Bronchial epithelial cell (primary cell): ENCODE results near the gene BTG2. TPM values are rescaled to one million over a fixed set of nuclear protein-coding genes. Genes with fewer than 3 reads are reported as not detected.

Source experiments
- DNase-seq: peaks from one replicate; pipeline ENCODE4 v3.0.0-alpha.2; 2010; ENCODE audit warnings: low read depth
- FAIRE-seq: peaks from 2 replicates; lab custom pipeline; 2011; peaks lifted over from hg19 to GRCh38; lab: Jason Lieb, UNC
- H3K27me3 ChIP-seq: 2 replicates; pipeline ENCODE4 v1.5.1; 2011; ENCODE audit warnings: low read length; ENCODE audit not compliant: control insufficient read depth, insufficient read depth
- H3K36me3 ChIP-seq: 2 replicates; pipeline ENCODE4 v1.5.1; 2011; ENCODE audit warnings: low read length; ENCODE audit not compliant: control insufficient read depth, insufficient read depth
- H3K4me3 ChIP-seq: 2 replicates; pipeline ENCODE4 v1.5.1; 2011; ENCODE audit warnings: mild to moderate bottlenecking, low read depth, low read length, control low read depth
- CTCF ChIP-seq: IDR thresholded peaks from 2 replicates; pipeline ENCODE4 v1.5.1; 2011; ENCODE audit warnings: mild to moderate bottlenecking, moderate library complexity, low read length, control low read depth, inconsistent platforms; ENCODE audit not compliant: insufficient read depth, severe bottlenecking
- total RNA-seq: library from RNA; depleted of rRNA; stranded (reverse); fragments of >200 nt; gene quantifications from 2 replicates; pipeline ENCODE4 v1.2.1, GENCODE V29; 2014

BTG2 gene
- total RNA-seq, 1 donor from 2014 or later = 12.9 TPM

GRCh38 chr1:203325026-203325417 is 19.7 kb downstream of the BTG2 start:
- H3K4me3 ChIP-seq = no peak overlapping the region
- DNase-seq = no peak
- TF ChIP-seq CTCF = no peak
- H3K36me3 ChIP-seq = no peaks in the 10 kb centered on the region
- no peak for FAIRE-seq
- peaks cover 2% of the 10 kb centered on the region for H3K27me3 ChIP-seq

GRCh38 chr1:203325418-203326091 is 20.2 kb downstream of the BTG2 start:
- DNase-seq (no peak), FAIRE-seq (no peak)
- H3K36me3 ChIP-seq = no peaks in the 10 kb centered on the region
- H3K27me3 ChIP-seq = peaks cover 2% of the 10 kb centered on the region
- H3K4me3 ChIP-seq = no peak overlapping the region
- TF ChIP-seq CTCF = no peak

GRCh38 chr1:203326830-203327683 is 21.7 kb downstream of the BTG2 start:
- no peak for TF ChIP-seq CTCF
- no peaks in the 10 kb centered on the region for H3K36me3 ChIP-seq
- H3K4me3 ChIP-seq = peak overlapping the region; percentile 43
- H3K27me3 ChIP-seq = peaks cover 2% of the 10 kb centered on the region
- FAIRE-seq (no peak), DNase-seq (peak; percentile 78)

GRCh38 chr1:203327684-203328457 is 22.6 kb downstream of the BTG2 start:
- DNase-seq = peak; percentile 73
- no peak for FAIRE-seq

GRCh38 chr1:203328714-203329122 is 23.4 kb downstream of the BTG2 start:
- Histone ChIP-seq H3K4me3 (no peak overlapping the region), H3K27me3 (peaks cover 2% of the 10 kb centered on the region), H3K36me3 (no peaks in the 10 kb centered on the region)
- no peak for TF ChIP-seq CTCF
- peak; percentile 51 for DNase-seq
- no peak for FAIRE-seq

More at GRCh38 chr1:203327684-203328457, 22.6 kb downstream of the BTG2 start:
- Histone ChIP-seq H3K4me3 (peak overlapping the region; percentile 43), H3K27me3 (peaks cover 2% of the 10 kb centered on the region), H3K36me3 (no peaks in the 10 kb centered on the region)
- TF ChIP-seq CTCF = peak; percentile 51
